Measurements from ENCODE around the gene APP. TPM values are rescaled to one million over a fixed set of nuclear protein-coding genes. Genes with fewer than 3 reads are reported as not detected.

The APP gene
- total RNA-seq, 2 donors from 2014 or later = 460 to 557 TPM

- H3K36me3 ChIP-seq (ENCODE audit: control insufficient read depth, insufficient read depth, low read length) = no peaks in the 10 kb centered on the region
- Mint-ChIP-seq H3K36me3 (ENCODE audit: low read depth) (no peaks in the 10 kb centered on the region), H3K27ac (no peak overlapping the region), H3K4me3 (no peak overlapping the region), H3K9me3 (no peaks in the 10 kb centered on the region), H3K4me1 (no peaks in the 10 kb centered on the region), H3K27me3 (ENCODE audit: insufficient read depth) (no peaks in the 10 kb centered on the region)
- H3K9me3 ChIP-seq (ENCODE audit: control insufficient read depth, low read length) = no peaks in the 10 kb centered on the region
- WGBS, 2 experiments (ENCODE audit: insufficient coverage in 1 of 2, insufficient read length in 1 of 2) = 86 to 91% methylated on average over 5 of the region's 6 CpGs
- no peak overlapping the region for H3K27ac ChIP-seq (ENCODE audit: low read depth, low read length)
- TF ChIP-seq, protein P1, sequence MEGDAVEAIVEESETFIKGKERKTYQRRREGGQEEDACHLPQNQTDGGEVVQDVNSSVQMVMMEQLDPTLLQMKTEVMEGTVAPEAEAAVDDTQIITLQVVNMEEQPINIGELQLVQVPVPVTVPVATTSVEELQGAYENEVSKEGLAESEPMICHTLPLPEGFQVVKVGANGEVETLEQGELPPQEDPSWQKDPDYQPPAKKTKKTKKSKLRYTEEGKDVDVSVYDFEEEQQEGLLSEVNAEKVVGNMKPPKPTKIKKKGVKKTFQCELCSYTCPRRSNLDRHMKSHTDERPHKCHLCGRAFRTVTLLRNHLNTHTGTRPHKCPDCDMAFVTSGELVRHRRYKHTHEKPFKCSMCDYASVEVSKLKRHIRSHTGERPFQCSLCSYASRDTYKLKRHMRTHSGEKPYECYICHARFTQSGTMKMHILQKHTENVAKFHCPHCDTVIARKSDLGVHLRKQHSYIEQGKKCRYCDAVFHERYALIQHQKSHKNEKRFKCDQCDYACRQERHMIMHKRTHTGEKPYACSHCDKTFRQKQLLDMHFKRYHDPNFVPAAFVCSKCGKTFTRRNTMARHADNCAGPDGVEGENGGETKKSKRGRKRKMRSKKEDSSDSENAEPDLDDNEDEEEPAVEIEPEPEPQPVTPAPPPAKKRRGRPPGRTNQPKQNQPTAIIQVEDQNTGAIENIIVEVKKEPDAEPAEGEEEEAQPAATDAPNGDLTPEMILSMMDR (conservative IDR thresholded peaks at IDR 0.05) = no peak
- H3K9ac ChIP-seq (ENCODE audit: extremely low read depth, low read length, poor library complexity, severe bottlenecking) = no peak overlapping the region
- H3K4me1 ChIP-seq (ENCODE audit: control insufficient read depth, insufficient read depth, low read length) = no peaks in the 10 kb centered on the region
- H3K27me3 ChIP-seq (ENCODE audit: control insufficient read depth, insufficient read depth, low read length, poor library complexity, severe bottlenecking) = no peaks in the 10 kb centered on the region
- no peak for DNase-seq
- H3K4me3 ChIP-seq (ENCODE audit: low read length) = no peak overlapping the region
Measured at GRCh38 chr21:25857308-25858074, 313.1 kb downstream of the APP start.

- Mint-ChIP-seq H3K9me3 (no peaks in the 10 kb centered on the region), H3K4me1 (no peaks in the 10 kb centered on the region), H3K27ac (no peak overlapping the region), H3K27me3 (ENCODE audit: insufficient read depth) (peaks cover 3% of the 10 kb centered on the region), H3K4me3 (no peak overlapping the region), H3K36me3 (ENCODE audit: low read depth) (no peaks in the 10 kb centered on the region)
- no peak overlapping the region for H3K9ac ChIP-seq (ENCODE audit: extremely low read depth, low read length, poor library complexity, severe bottlenecking)
- H3K9me3 ChIP-seq (ENCODE audit: control insufficient read depth, low read length) = no peaks in the 10 kb centered on the region
- DNase-seq = no peak
- no peak overlapping the region for H3K27ac ChIP-seq (ENCODE audit: low read depth, low read length)
- H3K27me3 ChIP-seq (ENCODE audit: control insufficient read depth, insufficient read depth, low read length, poor library complexity, severe bottlenecking) = no peaks in the 10 kb centered on the region
- no peak overlapping the region for H3K4me3 ChIP-seq (ENCODE audit: low read length)
- H3K4me1 ChIP-seq (ENCODE audit: control insufficient read depth, insufficient read depth, low read length) = no peaks in the 10 kb centered on the region
- TF ChIP-seq, protein P1 (conservative IDR thresholded peaks at IDR 0.05) = no peak
- no peaks in the 10 kb centered on the region for H3K36me3 ChIP-seq (ENCODE audit: control insufficient read depth, insufficient read depth, low read length)
- WGBS, 2 experiments (ENCODE audit: insufficient coverage in 1 of 2, insufficient read length in 1 of 2) = 89 to 92% methylated on average over 4 to 5 of the region's 5 CpGs
Measured at GRCh38 chr21:25855576-25855975, 315.0 kb downstream of the APP start.

DNA sequence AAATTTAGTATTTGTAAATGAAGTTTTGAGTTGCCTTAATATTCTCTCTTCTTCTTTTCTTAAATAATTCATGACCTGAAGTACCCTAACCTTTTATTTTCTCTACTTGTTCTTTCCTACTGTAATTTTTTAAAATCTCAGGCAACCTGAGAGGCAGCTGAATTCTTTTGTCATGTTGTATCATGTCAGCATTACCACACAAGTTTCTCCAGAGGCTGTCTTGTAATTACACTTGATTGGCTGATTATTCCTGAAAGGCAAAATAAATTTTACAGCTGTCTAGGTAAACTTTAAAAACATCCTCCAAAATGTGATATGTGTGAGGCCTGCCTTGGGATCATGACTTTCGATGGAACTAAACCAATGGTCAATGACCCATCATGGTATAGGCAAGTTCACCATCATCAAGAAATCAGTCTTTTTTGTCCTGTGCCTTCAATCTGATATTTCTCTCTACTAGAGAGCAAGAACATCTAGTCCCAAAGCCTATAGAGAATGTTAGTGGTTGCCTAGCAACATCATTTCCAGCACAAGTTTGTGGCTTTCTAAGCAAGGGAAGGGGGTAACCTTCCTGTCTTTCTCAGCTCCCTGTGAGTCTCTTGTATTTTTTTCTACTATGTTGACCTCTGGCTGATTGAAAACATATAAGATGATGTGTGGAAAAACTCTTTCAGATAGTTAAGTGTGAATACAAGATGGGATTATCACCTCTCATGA lies 320.3 kb downstream of the APP start:
- Mint-ChIP-seq H3K9me3 (peaks cover 30% of the 10 kb centered on the region), H3K36me3 (ENCODE audit: low read depth) (peaks cover 1% of the 10 kb centered on the region), H3K4me1 (no peaks in the 10 kb centered on the region), H3K4me3 (no peak overlapping the region), H3K27me3 (ENCODE audit: insufficient read depth) (peaks cover 3% of the 10 kb centered on the region), H3K27ac (no peak overlapping the region)
- WGBS, 2 experiments (ENCODE audit: insufficient coverage in 1 of 2, insufficient read length in 1 of 2) = 89 to 100% methylated on average over 1 of the region's 1 CpG
- Histone ChIP-seq H3K9ac (ENCODE audit: extremely low read depth, low read length, poor library complexity, severe bottlenecking) (no peak overlapping the region), H3K4me1 (ENCODE audit: control insufficient read depth, insufficient read depth, low read length) (no peaks in the 10 kb centered on the region), H3K27me3 (ENCODE audit: control insufficient read depth, insufficient read depth, low read length, poor library complexity, severe bottlenecking) (no peaks in the 10 kb centered on the region), H3K9me3 (ENCODE audit: control insufficient read depth, low read length) (peaks cover 27% of the 10 kb centered on the region), H3K36me3 (ENCODE audit: control insufficient read depth, insufficient read depth, low read length) (no peaks in the 10 kb centered on the region), H3K4me3 (ENCODE audit: low read length) (no peak overlapping the region), H3K27ac (ENCODE audit: low read depth, low read length) (no peak overlapping the region)
- TF ChIP-seq, protein P1 (conservative IDR thresholded peaks at IDR 0.05) = no peak
- no peak for DNase-seq

Measured in endodermal cell (in vitro differentiated cells).